B cell (primary cell): Measurements from ENCODE around the gene BTG1. TPM values are rescaled to one million over a fixed set of nuclear protein-coding genes. Genes with fewer than 3 reads are reported as not detected.

Experiments
- ATAC-seq: fragments of 200-7000 bp; cut with Tn5 transposase; one replicate; pipeline ENCODE4 v1.10.0; 2021; ENCODE audit warnings: low read depth, mild to moderate bottlenecking, moderate number of reproducible peaks, moderate library complexity
- CTCF ChIA-PET: fragments of 350-600 bp; sonication (Branson Sonifier 250); formaldehyde crosslinking; loops from one replicate; lab custom pipeline; 2021; ENCODE audit warnings: antibody characterized with exemption, inconsistent platforms; lab: Charles Lee
- POLR2A ChIA-PET: fragments of 350-600 bp; sonication (Branson Sonifier 250); formaldehyde crosslinking; loops from one replicate; lab custom pipeline; 2021; ENCODE audit warnings: antibody characterized with exemption; lab: Charles Lee
- DNase-seq: peaks from one replicate; pipeline ENCODE4 v3.0.0; 2013
- H2AFZ ChIP-seq: 2 replicates; pipeline ENCODE4 v1.6.1; 2012; ENCODE audit warnings: mild to moderate bottlenecking, low read depth, low read length; ENCODE audit not compliant: insufficient read depth, poor library complexity, severe bottlenecking
- H3K27ac ChIP-seq, 2 donors: 1 replicate in 1 of 2; 2 replicates in 1 of 2; pipeline ENCODE4 v1.5.1; 2012 to 2013; ENCODE audit warnings: low read length in 2 of 2, mild to moderate bottlenecking in 2 of 2, moderate library complexity in 1 of 2
- H3K27me3 ChIP-seq, 4 experiments: fragments of 200-600 bp in 1 of 4; sonication (generic) in 1 of 4; replicated peaks in 1 of 4; 1 replicate in 2 of 4; 2 replicates in 2 of 4; pipeline versions ENCODE4 v1.6.1 to v1.7.0; 2013 to 2016; ENCODE audit warnings: low read length in 3 of 4, mild to moderate bottlenecking in 2 of 4, mixed read lengths in 1 of 4, moderate library complexity in 1 of 4; ENCODE audit not compliant: insufficient read depth in 4 of 4, control insufficient read depth in 3 of 4; ENCODE audit errors: control extremely low read depth in 1 of 4
- H3K36me3 ChIP-seq, 2 experiments: replicated peaks in 1 of 2; 1 replicate in 1 of 2; 2 replicates in 1 of 2; pipeline versions ENCODE4 v1.6.1 to v1.7.1; 2013; ENCODE audit warnings: low read length in 1 of 2; ENCODE audit not compliant: insufficient read depth in 2 of 2, control insufficient read depth in 1 of 2; ENCODE audit errors: control extremely low read depth in 1 of 2, extremely low read depth in 1 of 2
- H3K4me1 ChIP-seq, 2 donors: fragments of 200-600 bp in 1 of 2; sonication (generic) in 1 of 2; 1 replicate in 1 of 2; 2 replicates in 1 of 2; pipeline versions ENCODE4 v1.5.1 to v1.6.1; 2013 to 2017; ENCODE audit warnings: low read length in 2 of 2; ENCODE audit not compliant: control insufficient read depth in 2 of 2, insufficient read depth in 2 of 2
- H3K4me2 ChIP-seq: replicated peaks from 2 replicates; pipeline ENCODE3; 2012; ENCODE audit warnings: mild to moderate bottlenecking, low read depth, low read length; ENCODE audit not compliant: poor library complexity, severe bottlenecking
- H3K4me3 ChIP-seq, 5 experiments: fragments of 200-600 bp in 1 of 5; sonication (generic) in 1 of 5; 1 replicate in 3 of 5; 2 replicates in 2 of 5; pipeline versions ENCODE4 v1.5.1 to v1.7.0; 2011 to 2016; ENCODE audit warnings: low read length in 4 of 5, mild to moderate bottlenecking in 4 of 5, low read depth in 2 of 5, control low read depth in 1 of 5, moderate library complexity in 1 of 5; ENCODE audit not compliant: insufficient read depth in 1 of 5; ENCODE audit errors: control extremely low read depth in 1 of 5, extremely low read depth in 1 of 5
- H3K79me2 ChIP-seq: fragments of 200-600 bp; sonication (generic); one replicate; pipeline ENCODE4 v1.6.0; 2016; ENCODE audit warnings: low read length; ENCODE audit not compliant: control insufficient read depth, insufficient read depth
- H3K9ac ChIP-seq: fragments of 200-600 bp; sonication (generic); 2 replicates; pipeline ENCODE4 v1.6.1; 2017; ENCODE audit warnings: mild to moderate bottlenecking, low read length, moderate library complexity
- H3K9me3 ChIP-seq, 3 donors: one replicate each; pipeline versions ENCODE4 v1.6.1 to v1.7.1; 2013; ENCODE audit warnings: low read length in 2 of 3; ENCODE audit not compliant: control insufficient read depth in 2 of 3, insufficient read depth in 1 of 3; ENCODE audit errors: control extremely low read depth in 1 of 3
- H4K20me1 ChIP-seq: 2 replicates; pipeline ENCODE4 v1.6.0; 2012; ENCODE audit warnings: mild to moderate bottlenecking, low read length; ENCODE audit not compliant: insufficient read depth, control insufficient read depth, poor library complexity, severe bottlenecking
- H3K27ac Mint-ChIP-seq: one replicate; pipeline ENCODE4 v1.8.0; 2021; ENCODE audit warnings: mixed read lengths
- H3K27me3 Mint-ChIP-seq: one replicate; pipeline ENCODE4 v1.8.0; 2021; ENCODE audit warnings: mixed read lengths
- H3K4me1 Mint-ChIP-seq: one replicate; pipeline ENCODE4 v1.8.0; 2021; ENCODE audit warnings: mixed read lengths
- H3K4me3 Mint-ChIP-seq: one replicate; pipeline ENCODE4 v1.8.0; 2021; ENCODE audit warnings: mixed read lengths
- H3K9me3 Mint-ChIP-seq: one replicate; pipeline ENCODE4 v1.8.0; 2022; ENCODE audit warnings: mixed read lengths; ENCODE audit not compliant: insufficient read depth
- EZH2 ChIP-seq: IDR thresholded peaks from 2 replicates; pipeline ENCODE4 v1.6.1; 2012; ENCODE audit warnings: borderline replicate concordance, low read depth, mild to moderate bottlenecking, moderate library complexity, low read length; ENCODE audit not compliant: insufficient read depth, poor library complexity, severe bottlenecking
- WGBS: methylation state at CpG from one replicate; pipeline ENCODE4 v1.1.5; 2013; ENCODE audit warnings: missing lambda C conversion rate; ENCODE audit not compliant: insufficient coverage; 5-methylcytosine and 5-hydroxymethylcytosine counted together
- intact Hi-C: fragments of 100-400 bp; cut with micrococcal nuclease; formaldehyde crosslinking; loops from one replicate; pipeline ENCODE4 v1.10.0; 2022
- polyA plus RNA-seq: library from polyadenylated mRNA; depleted of rRNA; stranded (reverse); fragments of >200 nt; gene quantifications from 2 replicates; pipeline ENCODE4 v1.2.3, GENCODE V29; 2012
- total RNA-seq, 2 donors: library from RNA; stranded (reverse); fragments of 120-200 nt in 1 of 2; gene quantifications; 1 replicate in 1 of 2; 2 replicates in 1 of 2; pipeline versions ENCODE4 v1.2.3 to v1.2.4, GENCODE V29; 2013 to 2022
- TF ChIP-seq, protein P1 (sequence below): fragments of 200-600 bp; IDR thresholded peaks from one replicate; pipeline ENCODE4 v1.8.0; 2022; ENCODE audit warnings: antibody characterized with exemption, mild to moderate bottlenecking

The BTG1 gene
- total and polyA plus RNA-seq, 2 donors (not counting 1 experiment from before 2014, with no cell fraction given): 322 to 733 TPM

- Histone ChIP-seq H3K9ac (peak overlapping the region; percentile 62), H3K9me3 (peaks cover 0 to 13% (median 0%) of the 10 kb centered on the region in 3 donors), H2AFZ (peak overlapping the region; percentile 3), H4K20me1 (no peaks in the 10 kb centered on the region), H3K27ac (peak overlapping the region; percentile 87 to 89), H3K4me1 (peaks cover 75 to 79% of the 10 kb centered on the region in 2 donors), H3K4me2 (peak overlapping the region; percentile 76), H3K4me3 (peak overlapping the region; percentile 50 to 75 (median 55)), H3K27me3 (no peaks in the 10 kb centered on the region), H3K79me2 (peaks cover 56% of the 10 kb centered on the region), H3K36me3 (peaks cover 0 to under 1% of the 10 kb centered on the region in 2 experiments)
- DNase-seq (peak; percentile 67), ATAC-seq (peak; percentile 42)
- ChIA-PET CTCF (interaction anchor here (0.6 to 1.1 kb wide), 2 partner anchors 15 to 123 kb away, joined by 3 to 7 read pairs; no protein-coding TSS in a partner anchor), POLR2A (interaction anchor here (0.7 to 2.1 kb wide), 6 partner anchors 8 to 452 kb away, joined by 4 to 16 read pairs (median 4); partner anchors contain the start of gene BTG1)
- WGBS: 0% methylated on average over 4 of the region's 6 CpGs
- peaks cover 78% of the 10 kb centered on the region for H3K4me1 Mint-ChIP-seq
- H3K9me3 Mint-ChIP-seq: no peaks in the 10 kb centered on the region
- TF ChIP-seq, protein P1, sequence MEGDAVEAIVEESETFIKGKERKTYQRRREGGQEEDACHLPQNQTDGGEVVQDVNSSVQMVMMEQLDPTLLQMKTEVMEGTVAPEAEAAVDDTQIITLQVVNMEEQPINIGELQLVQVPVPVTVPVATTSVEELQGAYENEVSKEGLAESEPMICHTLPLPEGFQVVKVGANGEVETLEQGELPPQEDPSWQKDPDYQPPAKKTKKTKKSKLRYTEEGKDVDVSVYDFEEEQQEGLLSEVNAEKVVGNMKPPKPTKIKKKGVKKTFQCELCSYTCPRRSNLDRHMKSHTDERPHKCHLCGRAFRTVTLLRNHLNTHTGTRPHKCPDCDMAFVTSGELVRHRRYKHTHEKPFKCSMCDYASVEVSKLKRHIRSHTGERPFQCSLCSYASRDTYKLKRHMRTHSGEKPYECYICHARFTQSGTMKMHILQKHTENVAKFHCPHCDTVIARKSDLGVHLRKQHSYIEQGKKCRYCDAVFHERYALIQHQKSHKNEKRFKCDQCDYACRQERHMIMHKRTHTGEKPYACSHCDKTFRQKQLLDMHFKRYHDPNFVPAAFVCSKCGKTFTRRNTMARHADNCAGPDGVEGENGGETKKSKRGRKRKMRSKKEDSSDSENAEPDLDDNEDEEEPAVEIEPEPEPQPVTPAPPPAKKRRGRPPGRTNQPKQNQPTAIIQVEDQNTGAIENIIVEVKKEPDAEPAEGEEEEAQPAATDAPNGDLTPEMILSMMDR: no peak
- no peak for TF ChIP-seq EZH2
- intact Hi-C loops: loop anchor here (1.0 to 5.0 kb wide), 3 partner anchors 10 to 35 kb away; no protein-coding TSS in a partner anchor
- no peaks in the 10 kb centered on the region for H3K27me3 Mint-ChIP-seq
- peak overlapping the region; percentile 84 for H3K4me3 Mint-ChIP-seq
- H3K27ac Mint-ChIP-seq: peak overlapping the region; percentile 94
Measured at GRCh38 chr12:92156704-92157395, 11.2 kb upstream of the BTG1 start.

- H3K9me3 Mint-ChIP-seq: no peaks in the 10 kb centered on the region
- H3K4me3 ChIP-seq: peak overlapping the region; percentile 50 to 75 (median 55)
- ChIA-PET POLR2A (interaction anchor here (0.5 to 2.1 kb wide), 3 partner anchors 10 to 427 kb away, joined by 3 to 16 read pairs (median 4); partner anchors contain the start of gene BTG1), CTCF (no interaction called here)
- H3K36me3 ChIP-seq: peaks cover 0 to 6% of the 10 kb centered on the region in 2 experiments
- WGBS: 71% methylated on average over 1 of the region's 2 CpGs
- no peaks in the 10 kb centered on the region for H4K20me1 ChIP-seq
- H3K79me2 ChIP-seq: peaks cover 63% of the 10 kb centered on the region
- no peak for DNase-seq
- H3K27ac ChIP-seq: peak overlapping the region; percentile 87 to 89
- H3K9ac ChIP-seq: peak overlapping the region; percentile 62
- no peaks in the 10 kb centered on the region for H3K27me3 ChIP-seq
- ATAC-seq: no peak
- H3K4me2 ChIP-seq: peak overlapping the region; percentile 76
- H3K4me1 ChIP-seq: peaks cover 72 to 75% of the 10 kb centered on the region in 2 donors
- peak overlapping the region; percentile 94 for H3K27ac Mint-ChIP-seq
- H3K4me1 Mint-ChIP-seq: peaks cover 80% of the 10 kb centered on the region
- intact Hi-C loops: loop anchor here (1.0 to 5.0 kb wide), 2 partner anchors 9 to 36 kb away; no protein-coding TSS in a partner anchor
- peaks cover 0 to 16% (median 0%) of the 10 kb centered on the region in 3 donors for H3K9me3 ChIP-seq
- TF ChIP-seq, protein P1: no peak
- no peak for TF ChIP-seq EZH2
- H2AFZ ChIP-seq: no peak overlapping the region
- H3K27me3 Mint-ChIP-seq: no peaks in the 10 kb centered on the region
- peak overlapping the region; percentile 84 for H3K4me3 Mint-ChIP-seq
Measured at GRCh38 chr12:92156139-92156538, 10.5 kb upstream of the BTG1 start.
